Common myeloid progenitor, CD34-positive (primary cell): ENCODE data around the gene ALG5.
A peak's percentile ranks its signal among the peaks of the same experiment; 100 is the strongest.

Experiments
- CTCF ChIA-PET: fragments of 350-600 bp; sonication (Branson Sonifier 250); formaldehyde crosslinking; loops from one replicate; lab custom pipeline; 2021; ENCODE audit warnings: antibody characterized with exemption; lab: Charles Lee
- POLR2A ChIA-PET: fragments of 350-600 bp; sonication (Branson Sonifier 250); formaldehyde crosslinking; loops from one replicate; lab custom pipeline; 2021; ENCODE audit warnings: antibody characterized with exemption; lab: Charles Lee
- DNase-seq, 3 donors: peaks; one replicate each; pipeline versions ENCODE4 v3.0.0 to v3.0.0-alpha.2; 2013
- H3K27ac ChIP-seq, 2 experiments: 1 replicate in 1 of 2; 2 replicates in 1 of 2; pipeline ENCODE4 v1.7.0; 2013; ENCODE audit warnings: inconsistent platforms in 2 of 2, low read length in 2 of 2, mild to moderate bottlenecking in 2 of 2, low read depth in 1 of 2, moderate library complexity in 1 of 2; ENCODE audit not compliant: severe bottlenecking in 2 of 2, insufficient read depth in 1 of 2, poor library complexity in 1 of 2
- H3K27me3 ChIP-seq, 5 experiments: replicated peaks in 2 of 5; 1 replicate in 3 of 5; 2 replicates in 2 of 5; pipeline versions ENCODE4 v1.6.1 to v1.7.0; 2013; ENCODE audit warnings: low read length in 4 of 5, mild to moderate bottlenecking in 2 of 5, moderate library complexity in 2 of 5, inconsistent platforms in 1 of 5; ENCODE audit not compliant: insufficient read depth in 5 of 5, control insufficient read depth in 4 of 5
- H3K36me3 ChIP-seq, 4 experiments: 1 replicate in 2 of 4; 2 replicates in 2 of 4; pipeline versions ENCODE4 v1.6.1 to v1.7.0; 2013; ENCODE audit warnings: low read length in 3 of 4, control low read depth in 1 of 4, mild to moderate bottlenecking in 1 of 4; ENCODE audit not compliant: control insufficient read depth in 4 of 4, insufficient read depth in 4 of 4
- H3K4me1 ChIP-seq, 4 experiments: 1 replicate in 3 of 4; 2 replicates in 1 of 4; pipeline versions ENCODE4 v1.6.1 to v1.7.1; 2013; ENCODE audit warnings: low read length in 3 of 4, mild to moderate bottlenecking in 3 of 4, control low read depth in 1 of 4, inconsistent platforms in 1 of 4, moderate library complexity in 1 of 4; ENCODE audit not compliant: control insufficient read depth in 4 of 4, insufficient read depth in 4 of 4; ENCODE audit errors: control extremely low read depth in 1 of 4
- H3K4me3 ChIP-seq, 7 experiments: 1 replicate in 4 of 7; 2 replicates in 3 of 7; pipeline versions ENCODE4 v1.5.1 to v1.7.0; 2013; ENCODE audit warnings: mild to moderate bottlenecking in 7 of 7, low read length in 6 of 7, moderate library complexity in 6 of 7, inconsistent platforms in 2 of 7, low read depth in 2 of 7, control low read depth in 1 of 7; ENCODE audit not compliant: insufficient read depth in 4 of 7, control insufficient read depth in 1 of 7; ENCODE audit errors: extremely low read depth in 1 of 7
- H3K9me3 ChIP-seq, 5 experiments: 1 replicate in 4 of 5; 2 replicates in 1 of 5; pipeline versions ENCODE4 v1.6.1 to v1.7.1; 2013; ENCODE audit warnings: low read length in 4 of 5, mild to moderate bottlenecking in 2 of 5, inconsistent platforms in 1 of 5, low read depth in 1 of 5, moderate library complexity in 1 of 5; ENCODE audit not compliant: control insufficient read depth in 4 of 5, insufficient read depth in 2 of 5; ENCODE audit errors: control extremely low read depth in 1 of 5
- WGBS: methylation state at CpG from one replicate; pipeline ENCODE4 v1.1.5; 2013; ENCODE audit not compliant: insufficient coverage; 5-methylcytosine and 5-hydroxymethylcytosine counted together

ALG5 gene

GRCh38 chr13:36966404-36966803 lies 32.7 kb downstream of the ALG5 start:
- Histone ChIP-seq H3K9me3 (no peaks in the 10 kb centered on the region), H3K27ac (no peak overlapping the region), H3K4me1 (no peaks in the 10 kb centered on the region), H3K36me3 (peaks cover 14 to 55% (median 31%) of the 10 kb centered on the region in 4 experiments), H3K4me3 (no peak overlapping the region), H3K27me3 (no peaks in the 10 kb centered on the region)
- ChIA-PET POLR2A (no interaction called here), CTCF (no interaction called here)
- 100% methylated on average over 1 of the region's 4 CpGs for WGBS
- no peak for DNase-seq

GRCh38 chr13:36965767-36966166 lies 33.4 kb downstream of the ALG5 start:
- no peak for DNase-seq
- ChIA-PET POLR2A (no interaction called here), CTCF (interaction anchor here (0.7 kb wide), 1 partner anchor 15 kb away, joined by 3 read pairs; no protein-coding TSS in a partner anchor)
- Histone ChIP-seq H3K4me3 (no peak overlapping the region), H3K36me3 (peaks cover 13 to 55% (median 29%) of the 10 kb centered on the region in 4 experiments), H3K27ac (no peak overlapping the region), H3K9me3 (no peaks in the 10 kb centered on the region), H3K4me1 (no peaks in the 10 kb centered on the region), H3K27me3 (no peaks in the 10 kb centered on the region)
- no CpG with 5 or more reads among the region's 2 CpGs for WGBS

- DNase-seq = no peak
- Histone ChIP-seq H3K9me3 (no peaks in the 10 kb centered on the region), H3K36me3 (peaks cover 7 to 49% (median 42%) of the 10 kb centered on the region in 4 experiments), H3K27ac (no peak overlapping the region), H3K4me1 (no peaks in the 10 kb centered on the region), H3K27me3 (no peaks in the 10 kb centered on the region), H3K4me3 (no peak overlapping the region)
- ChIA-PET CTCF (interaction anchor here (0.9 to 1.9 kb wide), 2 partner anchors 20 to 22 kb away, joined by 3 to 7 read pairs; no protein-coding TSS in a partner anchor), POLR2A (no interaction called here)
- 83% methylated on average over 1 of the region's 2 CpGs for WGBS
These were observed 39.6 kb downstream of the ALG5 start for GRCh38 chr13:36959456-36960116.

GRCh38 chr13:36954542-36954941 lies 44.6 kb downstream of the ALG5 start:
- POLR2A ChIA-PET = no interaction called here
- H3K27me3 ChIP-seq = no peaks in the 10 kb centered on the region
- no peaks in the 10 kb centered on the region for H3K4me1 ChIP-seq
- CTCF ChIA-PET = no interaction called here
- no peak overlapping the region for H3K4me3 ChIP-seq
- H3K36me3 ChIP-seq = peaks cover 14 to 44% (median 40%) of the 10 kb centered on the region in 4 experiments
- no peak for DNase-seq
- no peak overlapping the region for H3K27ac ChIP-seq
- H3K9me3 ChIP-seq = no peaks in the 10 kb centered on the region

GRCh38 chr13:36950920-36951319 lies 48.2 kb downstream of the ALG5 start:
- Histone ChIP-seq H3K27ac (no peak overlapping the region), H3K9me3 (no peaks in the 10 kb centered on the region), H3K36me3 (peaks cover 14 to 36% (median 26%) of the 10 kb centered on the region in 4 experiments), H3K4me1 (no peaks in the 10 kb centered on the region), H3K4me3 (no peak overlapping the region), H3K27me3 (no peaks in the 10 kb centered on the region)
- peak in 2 of 3 donors; percentile 9 to 23 for DNase-seq
- WGBS = no CpG with 5 or more reads among the region's 2 CpGs
- ChIA-PET POLR2A (no interaction called here), CTCF (no interaction called here)

GRCh38 chr13:36950330-36950729 lies 48.8 kb downstream of the ALG5 start:
- H3K36me3 ChIP-seq = peaks cover 14 to 36% (median 25%) of the 10 kb centered on the region in 4 experiments
- no peaks in the 10 kb centered on the region for H3K9me3 ChIP-seq
- no peaks in the 10 kb centered on the region for H3K27me3 ChIP-seq
- H3K4me3 ChIP-seq = no peak overlapping the region
- POLR2A ChIA-PET = no interaction called here
- no peak for DNase-seq
- no peaks in the 10 kb centered on the region for H3K4me1 ChIP-seq
- H3K27ac ChIP-seq = no peak overlapping the region
- CTCF ChIA-PET = no interaction called here
- WGBS = 96% methylated on average over 4 of the region's 4 CpGs

- Histone ChIP-seq H3K9me3 (no peaks in the 10 kb centered on the region), H3K27me3 (no peaks in the 10 kb centered on the region), H3K4me1 (no peaks in the 10 kb centered on the region), H3K27ac (no peak overlapping the region), H3K4me3 (no peak overlapping the region), H3K36me3 (peaks cover 4 to 8% (median 7%) of the 10 kb centered on the region in 4 experiments)
- DNase-seq = no peak
- ChIA-PET POLR2A (no interaction called here), CTCF (no interaction called here)
- WGBS = 47% methylated on average over 3 of the region's 3 CpGs
These were observed 54.1 kb downstream of the ALG5 start for GRCh38 chr13:36945078-36945477.
